ENCODE data around the gene EXD2.

DNA sequence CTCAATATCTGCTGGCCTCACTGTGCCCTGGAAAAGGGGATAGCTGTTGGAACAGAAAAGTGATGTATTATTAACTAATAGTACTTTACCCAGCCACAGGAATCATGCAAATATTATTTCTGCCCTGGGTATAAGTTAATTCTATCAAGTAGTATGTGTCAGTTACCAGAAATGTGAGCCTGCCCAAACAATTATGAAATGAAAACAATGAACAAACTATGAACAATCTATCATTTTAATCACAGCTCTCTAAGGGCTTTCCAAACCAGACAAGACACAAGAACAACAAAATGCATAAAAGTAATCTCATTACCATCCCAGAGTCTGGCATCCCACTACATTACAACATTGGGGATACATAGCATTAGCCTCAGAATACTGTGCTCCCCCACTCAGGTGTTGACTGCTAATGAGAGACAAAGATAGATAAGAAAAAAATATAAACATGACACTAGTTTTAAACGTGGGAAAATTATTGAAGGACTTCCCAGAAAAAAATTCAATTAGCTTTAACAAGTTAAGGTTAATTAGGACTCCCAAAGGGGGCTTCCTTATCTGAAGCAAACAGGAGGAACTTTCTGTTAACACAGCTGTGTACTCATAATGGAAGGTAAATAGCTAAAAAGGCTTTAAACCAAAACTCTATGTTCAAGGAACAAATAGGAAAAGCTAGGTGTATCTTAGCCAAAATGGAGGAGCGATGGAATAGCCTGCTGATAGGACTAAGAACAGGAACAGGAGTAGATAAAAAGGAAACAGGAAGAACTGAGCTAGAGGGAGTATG is 41.6 kb upstream of the EXD2 start:
- TF ChIP-seq POLR2A (IDR thresholded peaks at IDR 0.05; ENCODE audit: low read depth, low read length) = no peak
- TF ChIP-seq TAF1 (IDR thresholded peaks at IDR 0.05; ENCODE audit: low read depth, low read length) = no peak
- no peak for TF ChIP-seq POLR2AphosphoS5 (IDR thresholded peaks at IDR 0.05; ENCODE audit: low read depth, low read length)
- TF ChIP-seq PAX5 (IDR thresholded peaks at IDR 0.05; ENCODE audit: insufficient read depth, low read length, severe bottlenecking) = no peak
